ENCODE measurements around the gene SCGB3A2.

SCGB3A2 gene

DNA sequence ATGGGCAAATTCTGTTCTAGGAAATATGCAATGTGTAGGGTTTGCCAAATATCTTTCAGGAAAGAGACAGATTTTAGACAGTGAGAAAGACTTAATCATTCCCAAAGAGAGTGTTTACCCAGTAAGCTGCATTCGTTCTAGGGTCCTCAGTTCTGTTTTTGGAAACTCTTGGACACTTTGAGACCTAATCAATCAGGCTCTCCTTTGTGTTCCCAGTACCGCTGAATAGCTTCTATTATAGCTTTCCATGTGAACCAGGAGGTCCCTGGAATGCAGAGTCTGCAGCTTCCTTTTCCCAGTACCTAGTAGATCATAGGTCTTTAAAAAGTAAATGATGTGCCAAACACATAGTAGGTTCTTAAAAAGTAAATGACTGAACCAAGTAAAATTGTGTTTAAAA, 35.6 kb upstream of the SCGB3A2 start:
- no peak for DNase-seq (ENCODE audit: low spot score)
- in situ Hi-C loops (cut with MboI; ENCODE audit: low pct_unique_long_range_greater_than_20kb, low sequenced_read_pairs, unreplicated experiment), result no loop called here
- TF ChIP-seq CTCF (IDR thresholded peaks at IDR 0.05; ENCODE audit: extremely low read depth, insufficient read depth, missing control alignments), result no peak

- no peak for DNase-seq (ENCODE audit: low spot score)
- no peak for TF ChIP-seq CTCF (IDR thresholded peaks at IDR 0.05; ENCODE audit: extremely low read depth, insufficient read depth, missing control alignments)
- in situ Hi-C loops (cut with MboI; ENCODE audit: low pct_unique_long_range_greater_than_20kb, low sequenced_read_pairs, unreplicated experiment), result no loop called here
These were observed 33.7 kb upstream of the SCGB3A2 start for GRCh38 chr5:147844846-147845245.

DNA sequence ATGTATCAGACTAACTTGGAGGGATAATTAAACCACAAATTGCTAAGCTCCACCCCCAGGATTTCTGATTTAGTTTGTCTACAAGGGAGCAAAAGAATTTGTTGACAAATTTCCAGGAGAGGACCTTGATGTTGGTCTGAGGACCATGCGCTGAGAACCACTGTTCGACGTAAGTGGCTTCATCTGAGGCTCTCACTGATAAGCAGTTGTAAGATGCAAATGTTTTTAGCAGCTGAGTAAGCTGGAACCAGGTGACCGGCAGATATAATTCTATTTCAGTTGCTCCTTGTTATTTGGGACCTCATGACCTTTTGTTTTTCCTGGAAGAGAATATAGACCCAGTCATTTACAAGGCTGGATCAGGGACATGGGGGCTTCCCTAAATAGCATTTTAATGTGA, 32.9 kb upstream of the SCGB3A2 start:
- TF ChIP-seq CTCF (IDR thresholded peaks at IDR 0.05; ENCODE audit: extremely low read depth, insufficient read depth, missing control alignments), result no peak
- DNase-seq (ENCODE audit: low spot score), result no peak
- in situ Hi-C loops (cut with MboI; ENCODE audit: low pct_unique_long_range_greater_than_20kb, low sequenced_read_pairs, unreplicated experiment), result no loop called here

DNA sequence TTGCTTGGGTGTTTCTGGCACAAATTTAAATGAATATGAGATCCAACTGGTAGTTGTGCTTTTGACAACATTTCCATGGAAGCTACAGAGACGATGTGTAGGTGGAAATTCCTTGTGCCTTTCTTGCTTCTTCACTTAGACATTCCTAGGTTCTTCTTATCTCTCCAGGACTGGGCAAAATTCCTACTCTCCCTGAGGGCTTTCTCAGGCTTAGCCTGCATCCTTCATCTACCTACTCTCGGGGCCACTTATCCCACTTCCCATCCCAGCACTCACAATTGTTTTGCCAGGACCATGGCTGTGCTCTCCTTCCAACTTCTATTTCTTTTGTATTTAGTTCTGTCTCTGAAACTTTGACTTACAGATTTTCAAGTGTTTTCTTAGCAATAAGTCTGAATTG, 29.3 kb upstream of the SCGB3A2 start:
- in situ Hi-C loops (cut with MboI; ENCODE audit: low pct_unique_long_range_greater_than_20kb, low sequenced_read_pairs, unreplicated experiment), result no loop called here
- no peak for TF ChIP-seq CTCF (IDR thresholded peaks at IDR 0.05; ENCODE audit: extremely low read depth, insufficient read depth, missing control alignments)

DNA sequence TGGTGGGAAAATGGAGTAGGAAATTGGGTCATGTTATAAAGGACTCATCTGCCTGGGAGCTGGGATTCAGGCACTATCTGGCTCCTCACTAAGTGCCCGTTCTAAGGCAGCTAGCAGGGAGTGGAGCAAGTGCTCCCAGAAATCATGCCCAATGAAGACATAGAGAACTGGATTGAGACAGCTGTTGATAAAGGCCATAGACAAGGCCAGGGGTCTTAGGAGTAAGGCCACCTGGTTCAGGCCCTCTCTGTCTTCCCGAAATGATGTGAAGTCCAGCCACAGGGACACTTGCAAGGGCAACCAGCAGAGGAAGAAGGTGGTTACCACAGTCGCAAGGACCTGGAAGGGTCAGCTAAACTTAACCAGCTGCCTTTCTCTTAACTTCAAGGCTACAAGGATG, 26.9 kb upstream of the SCGB3A2 start:
- DNase-seq (ENCODE audit: low spot score), result no peak
- TF ChIP-seq CTCF (IDR thresholded peaks at IDR 0.05; ENCODE audit: extremely low read depth, insufficient read depth, missing control alignments), result no peak
- in situ Hi-C loops (cut with MboI; ENCODE audit: low pct_unique_long_range_greater_than_20kb, low sequenced_read_pairs, unreplicated experiment), result no loop called here

More for the DNA sequence above, 29.3 kb upstream of the SCGB3A2 start:
- no peak for DNase-seq (ENCODE audit: low spot score)

- TF ChIP-seq CTCF (IDR thresholded peaks at IDR 0.05; ENCODE audit: extremely low read depth, insufficient read depth, missing control alignments), result no peak
- in situ Hi-C loops (cut with MboI; ENCODE audit: low pct_unique_long_range_greater_than_20kb, low sequenced_read_pairs, unreplicated experiment), result no loop called here
- no peak for DNase-seq (ENCODE audit: low spot score)
These were observed 26.1 kb upstream of the SCGB3A2 start for GRCh38 chr5:147852365-147852764.

All from GM13977 (cell line).